Heart left ventricle (tissue), 16 donors: ENCODE measurements around the gene KCNJ10. TPM values are rescaled to one million over a fixed set of nuclear protein-coding genes. Genes with fewer than 3 reads are reported as not detected.

Experiments used
- ATAC-seq, 4 donors: fragments of 200-7000 bp; cut with Tn5 transposase; one replicate each; pipeline ENCODE4 v1.9.1; 2020 to 2022; ENCODE audit warnings: moderate library complexity in 4 of 4, mild to moderate bottlenecking in 3 of 4, moderate number of reproducible peaks in 1 of 4
- DNase-seq, 5 donors: peaks; one replicate each; pipeline ENCODE4 v3.0.0-alpha.2; 2020
- H3K27ac ChIP-seq, 12 donors: fragments of 200-600 bp; sonication (generic) in 4 of 12; one replicate each; pipeline versions ENCODE4 v1.5.0 to v1.8.0; 2016 to 2022; ENCODE audit warnings: mild to moderate bottlenecking in 2 of 12
- H3K27me3 ChIP-seq, 9 donors: fragments of 200-600 bp; sonication (generic) in 2 of 9; one replicate each; pipeline versions ENCODE4 v1.5.1 to v1.8.0; 2016 to 2022; ENCODE audit warnings: mild to moderate bottlenecking in 3 of 9
- H3K36me3 ChIP-seq, 9 donors: fragments of 200-600 bp; sonication (generic) in 2 of 9; one replicate each; pipeline versions ENCODE4 v1.5.0 to v1.8.0; 2018 to 2022; ENCODE audit warnings: mild to moderate bottlenecking in 2 of 9
- H3K4me1 ChIP-seq, 12 donors: fragments of 200-600 bp; sonication (generic) in 4 of 12; one replicate each; pipeline versions ENCODE4 v1.5.0 to v1.8.0; 2016 to 2022; ENCODE audit warnings: mild to moderate bottlenecking in 3 of 12
- H3K4me3 ChIP-seq, 12 donors: fragments of 200-600 bp; sonication (generic) in 4 of 12; one replicate each; pipeline versions ENCODE4 v1.5.0 to v1.8.0; 2017 to 2022; ENCODE audit warnings: mild to moderate bottlenecking in 9 of 12, moderate library complexity in 4 of 12
- H3K9me3 ChIP-seq, 12 donors: fragments of 200-600 bp; sonication (generic) in 4 of 12; one replicate each; pipeline versions ENCODE4 v1.5.0 to v1.8.0; 2016 to 2022; ENCODE audit warnings: mild to moderate bottlenecking in 1 of 12
- CTCF ChIP-seq, 12 donors: fragments of 200-600 bp; sonication (generic) in 4 of 12; IDR thresholded peaks; one replicate each; pipeline versions ENCODE4 v1.5.0 to v1.8.0; 2018 to 2022; ENCODE audit warnings: antibody characterized with exemption in 12 of 12, mild to moderate bottlenecking in 5 of 12
- POLR2A ChIP-seq, 2 donors: fragments of 450-650 bp; IDR thresholded peaks; one replicate each; pipeline ENCODE4 v1.6.1; 2017; ENCODE audit warnings: antibody characterized with exemption in 2 of 2, mild to moderate bottlenecking in 2 of 2, moderate library complexity in 2 of 2
- WGBS, 4 donors: extraction: QIAGEN DNeasy Blood & Tissue Kit in 2 of 4; methylation state at CpG; one replicate each; pipeline versions ENCODE4 v1.1.5 to v1.1.7; 2013 to 2018; 5-methylcytosine and 5-hydroxymethylcytosine counted together
- intact Hi-C, 10 donors: fragments of 100-400 bp; cut with DNase I; formaldehyde crosslinking; loops; one replicate each; pipeline versions ENCODE4 v1.11.1 to v1.14.2; 2022
- polyA plus RNA-seq, 2 donors: library from polyadenylated mRNA; stranded (reverse); fragments of 200-250 nt; gene quantifications; one replicate each; pipeline ENCODE4 v1.2.3, GENCODE V29; 2013
- total RNA-seq, 9 donors: library from RNA; depleted of rRNA in 2 of 9; stranded (reverse); fragments of >200 nt in 2 of 9; fragmentation: NEBNext Ultra II Directional in 3 of 9; extraction: Animal tissue kit (Norgen Biotek cat#: 25700) in 3 of 9; gene quantifications; one replicate each; pipeline versions ENCODE4 v1.1.0 to v1.2.4, GENCODE V29; 2016 to 2023
- donor health status: ischemic (EF 13 %, LVEDD 7.1; RV severe dilation, severe dysfunction).
- donor health status: healthy with polysubstance abuse.
- donor health status: DM: no; HTN: yes; CAD: no.
- donor health status: DM: no; HTN: no; CAD: no.
- donor health status: ischemic (EF 25% LVEDD 6.9; RV normal size, moderate dysfunction).
- donor health status: ischemic (EF 25% LVEDD 5.7; RV mildly dilated, moderate dysfunction).
- donor health status: healthy.
- donor health status: DM: yes; HTN: yes; CAD: no.
- donor health status: ischemic (EF 35%, LVEDD 5.7; RV mildly dilated, moderate dysfunction).
- donor health status: nonischemic (EF 11% LVEDD 7.7; RV severe dilation, severe dysfunction).
- donor health status: DM: yes; HTN: yes; CAD: no.
- donor health status: PGD.
- donor health status: ischemic (EF 29% LVEDD 5.4; RV normal size, mild dysfunction).
- donor health status: nonischemic (EF 23%, LVEDD 6.1; RV moderate dilation, normal function).

The KCNJ10 gene
- total and polyA plus RNA-seq, 11 donors, result 0.08 to 1.1 (median 0.48) TPM; not detected in 8

GRCh38 chr1:160082926-160083325 is 13.0 kb upstream of the KCNJ10 start:
- peaks cover 0 to 69% (median 32%) of the 10 kb centered on the region in 9 donors for H3K27me3 ChIP-seq

GRCh38 chr1:160082487-160082886 is 12.5 kb upstream of the KCNJ10 start:
- DNase-seq, result no peak
- H3K27me3 ChIP-seq, result peaks cover 0 to 70% (median 32%) of the 10 kb centered on the region in 9 donors
- no peaks in the 10 kb centered on the region for H3K9me3 ChIP-seq
- H3K36me3 ChIP-seq, result no peaks in the 10 kb centered on the region
- H3K27ac ChIP-seq, result no peak overlapping the region
- no peak overlapping the region for H3K4me3 ChIP-seq
- peaks cover 0 to 18% (median 4%) of the 10 kb centered on the region in 12 donors for H3K4me1 ChIP-seq
- no peak for ATAC-seq
- TF ChIP-seq CTCF (IDR thresholded peaks at IDR 0.05) (no peak), POLR2A (IDR thresholded peaks at IDR 0.05) (no peak)
- WGBS, 4 donors, result 48 to 59% (median 58%) methylated on average over 2 of the region's 2 CpGs
- intact Hi-C loops, result loop anchor here in 4 of 10 donors (2.0 to 10.0 kb wide), 3 partner anchors 20 to 292 kb away; no protein-coding TSS in a partner anchor

More at GRCh38 chr1:160082926-160083325, 13.0 kb upstream of the KCNJ10 start:
- no peaks in the 10 kb centered on the region for H3K36me3 ChIP-seq
- no peak overlapping the region for H3K27ac ChIP-seq
- peaks cover 0 to 18% (median 4%) of the 10 kb centered on the region in 12 donors for H3K4me1 ChIP-seq
- 57 to 61% (median 59%) methylated on average over 3 of the region's 3 CpGs for WGBS, 4 donors
- H3K4me3 ChIP-seq, result no peak overlapping the region
- TF ChIP-seq CTCF (IDR thresholded peaks at IDR 0.05), result no peak
- TF ChIP-seq POLR2A (IDR thresholded peaks at IDR 0.05), result no peak
- H3K9me3 ChIP-seq, result no peaks in the 10 kb centered on the region
- no peak for ATAC-seq
- intact Hi-C loops, result loop anchor here in 4 of 10 donors (2.0 to 10.0 kb wide), 3 partner anchors 20 to 292 kb away; no protein-coding TSS in a partner anchor
- DNase-seq, result no peak

- Histone ChIP-seq H3K4me3 (no peak within 1 kb of the TSS), H3K27ac (no peak within 1 kb of the TSS), H3K27me3 (peaks cover 0 to 70% (median 32%) of the 10 kb centered on the region in 9 donors), H3K9me3 (no peaks in the 10 kb centered on the region), H3K36me3 (no peaks in the 10 kb centered on the region), H3K4me1 (peaks cover 0 to 27% (median 4%) of the 10 kb centered on the region in 12 donors)
- intact Hi-C loops, result loop anchor here in 4 of 10 donors (5.0 to 10.0 kb wide), 2 partner anchors 34 to 293 kb away; no protein-coding TSS in a partner anchor
- no peak for DNase-seq
- no peak for ATAC-seq
- 16 to 23% (median 18%) methylated on average over 14 of the region's 14 CpGs for WGBS, 4 donors
- TF ChIP-seq POLR2A (IDR thresholded peaks at IDR 0.05) (no peak), CTCF (IDR thresholded peaks at IDR 0.05) (no peak)
These were observed 11.4 kb upstream of the KCNJ10 start, which contains the start of gene KCNJ9 for GRCh38 chr1:160081261-160081936. TSS of gene KCNJ9 (plus strand) at chr1:160081538. CDS start at chr1:160084031, 2,493 bp downstream.

GRCh38 chr1:160080381-160081100 is 10.6 kb upstream of the KCNJ10 start:
- H3K36me3 ChIP-seq, result no peaks in the 10 kb centered on the region
- H3K4me3 ChIP-seq, result no peak overlapping the region
- H3K9me3 ChIP-seq, result no peaks in the 10 kb centered on the region
- no peak overlapping the region for H3K27ac ChIP-seq
- no peak for DNase-seq
- TF ChIP-seq POLR2A (IDR thresholded peaks at IDR 0.05) (no peak), CTCF (IDR thresholded peaks at IDR 0.05) (no peak)
- H3K27me3 ChIP-seq, result peaks cover 0 to 71% (median 32%) of the 10 kb centered on the region in 9 donors
- intact Hi-C loops, result loop anchor here in 4 of 10 donors (5.0 to 10.0 kb wide), 2 partner anchors 33 to 294 kb away; no protein-coding TSS in a partner anchor
- 61 to 67% (median 63%) methylated on average over 6 of the region's 6 CpGs for WGBS, 4 donors
- H3K4me1 ChIP-seq, result peaks cover 0 to 35% (median 4%) of the 10 kb centered on the region in 12 donors
- no peak for ATAC-seq
